KMS-11 (cell line): ENCODE results near the gene ANO8.

Experiments
- H2AFZ ChIP-seq: fragments of 200-600 bp; sonication (generic); 2 replicates; pipeline ENCODE4 v1.6.1; 2016; ENCODE audit warnings: antibody characterized with exemption, mixed run types, low read depth
- H3K27ac ChIP-seq: fragments of 200-600 bp; sonication (generic); 2 replicates; pipeline ENCODE4 v1.6.1; 2016; ENCODE audit warnings: mild to moderate bottlenecking, mixed run types
- H3K27me3 ChIP-seq: fragments of 200-600 bp; sonication (generic); 2 replicates; pipeline ENCODE4 v1.6.1; 2017; ENCODE audit warnings: mild to moderate bottlenecking, low read depth, mixed run types, moderate library complexity; ENCODE audit not compliant: insufficient read depth
- H3K36me3 ChIP-seq: fragments of 200-600 bp; sonication (generic); 2 replicates; pipeline ENCODE4 v1.6.1; 2017; ENCODE audit warnings: mild to moderate bottlenecking, mixed run types; ENCODE audit not compliant: insufficient read depth
- H3K4me1 ChIP-seq: fragments of 200-600 bp; sonication (generic); 2 replicates; pipeline ENCODE4 v1.6.1; 2016; ENCODE audit warnings: mild to moderate bottlenecking, low read depth, mixed run types; ENCODE audit not compliant: poor library complexity, severe bottlenecking
- H3K4me2 ChIP-seq: fragments of 200-600 bp; sonication (generic); 2 replicates; pipeline ENCODE4 v1.7.0; 2016; ENCODE audit warnings: mild to moderate bottlenecking, mixed run types
- H3K4me3 ChIP-seq: fragments of 200-600 bp; sonication (generic); IDR thresholded peaks from 2 replicates; pipeline ENCODE4 v1.6.1; 2017; ENCODE audit warnings: low read depth, low read length, mixed read lengths; ENCODE audit not compliant: insufficient read depth
- H3K79me2 ChIP-seq: fragments of 200-600 bp; sonication (generic); 2 replicates; pipeline ENCODE4 v1.6.1; 2016; ENCODE audit warnings: low read depth, mixed run types; ENCODE audit not compliant: insufficient read depth
- H3K9ac ChIP-seq: fragments of 200-600 bp; sonication (generic); 2 replicates; pipeline ENCODE4 v1.6.1; 2016; ENCODE audit warnings: mild to moderate bottlenecking, mixed run types
- H4K20me1 ChIP-seq: fragments of 200-600 bp; sonication (generic); 2 replicates; pipeline ENCODE4 v1.6.1; 2016; ENCODE audit warnings: mild to moderate bottlenecking, mixed run types; ENCODE audit not compliant: insufficient read depth
- CTCF ChIP-seq: fragments of 200-600 bp; sonication (generic); conservative IDR thresholded peaks from 2 replicates; pipeline ENCODE4 v1.6.1; 2017; ENCODE audit warnings: low read depth, mild to moderate bottlenecking, antibody characterized with exemption, low read length, moderate library complexity, mixed read lengths

The ANO8 gene

DNA sequence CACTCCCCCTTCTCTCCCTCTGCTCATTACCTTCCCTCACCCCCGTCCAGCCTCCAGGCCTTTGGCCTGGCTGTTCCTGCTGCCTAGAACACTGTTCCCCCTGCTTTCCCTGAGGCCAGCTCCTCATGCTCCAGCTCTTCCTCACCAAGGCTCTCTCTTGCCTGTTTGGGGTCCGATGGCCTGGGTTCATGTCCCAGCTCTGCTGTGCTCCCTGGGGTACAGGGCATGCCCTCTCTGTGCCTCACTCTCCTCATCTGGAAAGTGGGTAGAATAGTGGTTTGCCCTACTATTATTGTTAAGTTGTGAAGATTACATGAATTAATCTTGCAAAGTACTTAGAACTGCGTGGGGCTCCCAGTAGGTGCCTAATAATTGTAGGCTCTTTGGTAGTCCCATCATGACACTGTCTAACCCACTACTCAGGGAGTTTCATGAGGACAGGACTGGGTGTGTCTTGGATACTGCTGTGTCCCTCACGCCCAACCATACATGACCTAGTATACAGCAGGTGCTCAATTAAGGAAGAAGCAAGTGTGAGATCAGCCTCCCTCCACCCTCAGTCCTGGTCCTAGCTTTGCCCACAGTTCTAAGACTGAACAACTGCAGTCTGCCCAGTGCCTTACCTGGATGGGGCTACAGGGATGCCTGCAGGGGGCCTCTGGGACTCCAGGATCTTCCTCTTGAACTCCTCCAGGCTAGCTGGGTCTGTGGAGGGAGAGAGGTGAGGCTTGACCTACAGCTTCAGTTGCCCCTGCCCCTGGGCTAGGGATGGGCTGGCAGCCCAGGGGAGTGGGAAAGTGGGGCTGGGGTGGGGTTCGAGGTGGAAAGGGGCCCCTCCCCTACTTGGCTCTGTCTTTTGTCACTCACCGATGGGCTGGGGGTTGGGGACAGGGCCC lies 25.5 kb upstream of the ANO8 start:
- Histone ChIP-seq H3K27me3 (peaks cover 7% of the 10 kb centered on the region; the same call in 1 of the 2 replicates), H3K9ac (no peak overlapping the region), H2AFZ (no peak overlapping the region), H3K36me3 (no peaks in the 10 kb centered on the region), H3K4me3 (no peak overlapping the region), H3K4me2 (no peak overlapping the region), H4K20me1 (no peaks in the 10 kb centered on the region), H3K4me1 (no peaks in the 10 kb centered on the region), H3K27ac (no peak overlapping the region), H3K79me2 (no peaks in the 10 kb centered on the region)
- TF ChIP-seq CTCF, result no peak

DNA sequence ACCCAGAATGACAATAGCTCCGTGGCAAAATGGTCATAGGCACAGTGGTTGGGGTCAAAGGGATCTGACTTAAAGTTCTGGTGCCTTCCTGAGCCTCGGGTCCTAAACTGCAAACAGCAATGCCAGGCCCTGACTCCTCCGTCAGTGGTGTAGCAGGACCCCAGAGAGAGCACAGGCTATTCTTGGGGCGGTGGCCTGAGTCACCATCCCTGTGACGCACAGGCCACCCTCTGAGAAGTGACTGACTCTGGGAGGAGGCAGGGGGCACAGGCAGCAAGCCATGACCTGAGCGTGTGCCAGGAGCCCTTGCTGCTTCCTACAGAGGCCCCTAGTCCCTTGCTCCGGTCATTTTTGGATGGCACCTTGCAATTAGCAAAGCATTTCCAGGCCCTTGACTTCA lies 23.7 kb upstream of the ANO8 start:
- Histone ChIP-seq H3K27ac (no peak overlapping the region), H3K36me3 (no peaks in the 10 kb centered on the region), H3K79me2 (no peaks in the 10 kb centered on the region), H3K27me3 (peaks cover 11% of the 10 kb centered on the region; the same call in 1 of the 2 replicates), H3K4me3 (no peak overlapping the region), H3K4me1 (no peaks in the 10 kb centered on the region), H3K9ac (no peak overlapping the region), H4K20me1 (no peaks in the 10 kb centered on the region), H2AFZ (no peak overlapping the region), H3K4me2 (no peak overlapping the region)
- TF ChIP-seq CTCF, result no peak

GRCh38 chr19:17357724-17358123 lies 23.1 kb upstream of the ANO8 start:
- H3K36me3 ChIP-seq, result no peaks in the 10 kb centered on the region
- no peak overlapping the region for H3K9ac ChIP-seq
- no peak overlapping the region for H3K27ac ChIP-seq
- no peak overlapping the region for H2AFZ ChIP-seq
- no peak for TF ChIP-seq CTCF
- H3K4me2 ChIP-seq, result no peak overlapping the region
- no peaks in the 10 kb centered on the region for H3K79me2 ChIP-seq
- H3K4me1 ChIP-seq, result no peaks in the 10 kb centered on the region
- no peaks in the 10 kb centered on the region for H4K20me1 ChIP-seq
- H3K4me3 ChIP-seq, result no peak overlapping the region
- peaks cover 12% of the 10 kb centered on the region; the same call in 1 of the 2 replicates for H3K27me3 ChIP-seq

- Histone ChIP-seq H3K79me2 (no peaks in the 10 kb centered on the region), H3K9ac (no peak overlapping the region), H3K4me1 (no peaks in the 10 kb centered on the region), H3K4me2 (no peak overlapping the region), H3K36me3 (no peaks in the 10 kb centered on the region), H3K27me3 (peaks cover 17% of the 10 kb centered on the region; the same call in 1 of the 2 replicates), H3K27ac (no peak overlapping the region), H4K20me1 (no peaks in the 10 kb centered on the region), H2AFZ (no peak overlapping the region), H3K4me3 (no peak overlapping the region)
- TF ChIP-seq CTCF, result no peak
Observed at GRCh38 chr19:17357078-17357666, 22.5 kb upstream of the ANO8 start.
